ENCODE data around the gene TMEM272.

Gene TMEM272

DNA sequence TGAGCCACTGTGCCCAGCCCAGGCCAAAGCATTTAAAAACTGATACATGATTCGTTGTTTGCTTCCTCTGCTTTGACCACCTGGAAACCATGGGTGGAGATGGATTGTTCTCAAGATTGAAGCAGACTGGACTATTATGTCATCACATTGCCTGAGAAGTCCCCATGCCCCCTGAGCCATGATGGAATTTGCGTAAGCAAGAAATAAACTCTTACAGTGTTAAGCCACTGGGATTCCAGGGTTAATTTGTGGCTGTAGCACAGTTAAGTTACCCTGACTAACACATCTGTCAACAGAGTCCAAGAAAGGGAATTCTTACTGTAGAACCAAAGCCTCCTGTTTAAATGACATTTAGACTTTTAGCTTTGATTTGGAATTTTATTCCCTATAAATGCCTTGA is 21.6 kb downstream of the TMEM272 start:
- no peak overlapping the region for H3K4me3 ChIP-seq (ENCODE audit: control insufficient read depth, low read depth, low read length)
- TF ChIP-seq, protein P1, sequence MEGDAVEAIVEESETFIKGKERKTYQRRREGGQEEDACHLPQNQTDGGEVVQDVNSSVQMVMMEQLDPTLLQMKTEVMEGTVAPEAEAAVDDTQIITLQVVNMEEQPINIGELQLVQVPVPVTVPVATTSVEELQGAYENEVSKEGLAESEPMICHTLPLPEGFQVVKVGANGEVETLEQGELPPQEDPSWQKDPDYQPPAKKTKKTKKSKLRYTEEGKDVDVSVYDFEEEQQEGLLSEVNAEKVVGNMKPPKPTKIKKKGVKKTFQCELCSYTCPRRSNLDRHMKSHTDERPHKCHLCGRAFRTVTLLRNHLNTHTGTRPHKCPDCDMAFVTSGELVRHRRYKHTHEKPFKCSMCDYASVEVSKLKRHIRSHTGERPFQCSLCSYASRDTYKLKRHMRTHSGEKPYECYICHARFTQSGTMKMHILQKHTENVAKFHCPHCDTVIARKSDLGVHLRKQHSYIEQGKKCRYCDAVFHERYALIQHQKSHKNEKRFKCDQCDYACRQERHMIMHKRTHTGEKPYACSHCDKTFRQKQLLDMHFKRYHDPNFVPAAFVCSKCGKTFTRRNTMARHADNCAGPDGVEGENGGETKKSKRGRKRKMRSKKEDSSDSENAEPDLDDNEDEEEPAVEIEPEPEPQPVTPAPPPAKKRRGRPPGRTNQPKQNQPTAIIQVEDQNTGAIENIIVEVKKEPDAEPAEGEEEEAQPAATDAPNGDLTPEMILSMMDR (IDR thresholded peaks at IDR 0.05; ENCODE audit: control insufficient read depth, insufficient read depth, low read depth, low read length, missing control alignments): no peak
- no peak for DNase-seq (ENCODE audit: low read depth)

DNA sequence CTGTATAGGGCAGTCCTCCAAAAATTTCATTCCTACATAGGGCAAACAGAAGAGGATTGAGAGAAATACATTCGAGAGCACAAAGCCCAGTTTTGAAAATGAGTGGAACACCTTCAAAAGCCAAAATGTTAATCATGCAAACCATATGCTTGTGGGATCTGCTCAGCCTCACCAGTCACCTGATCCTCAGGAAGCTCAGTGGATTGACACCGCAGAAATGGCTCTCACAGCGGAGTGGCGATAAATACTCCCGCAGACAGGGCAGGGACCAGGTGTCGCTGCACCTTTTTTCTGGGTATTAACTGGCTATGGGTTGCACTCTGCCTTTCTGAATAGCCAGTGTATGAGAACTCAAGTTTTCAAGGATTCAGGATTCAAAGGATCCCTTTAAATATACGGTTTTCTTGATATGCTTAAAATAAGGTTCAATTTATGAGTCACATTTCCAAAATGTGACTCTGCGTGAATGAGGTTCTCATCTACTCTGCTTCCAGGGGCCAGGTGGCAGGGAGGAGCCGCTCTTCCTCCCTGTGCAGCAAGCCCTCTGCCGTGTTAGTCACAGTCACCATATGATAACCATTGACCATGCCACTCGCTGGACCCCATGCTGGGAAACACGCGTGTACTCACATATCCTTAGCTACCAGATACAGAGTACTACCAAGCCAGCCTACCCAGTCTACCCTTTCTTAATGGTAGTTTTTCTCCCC is 22.7 kb downstream of the TMEM272 start:
- H3K4me3 ChIP-seq (ENCODE audit: control insufficient read depth, low read depth, low read length): no peak overlapping the region
- TF ChIP-seq, protein P1 (IDR thresholded peaks at IDR 0.05; ENCODE audit: control insufficient read depth, insufficient read depth, low read depth, low read length, missing control alignments): no peak
- DNase-seq (ENCODE audit: low read depth): no peak

DNA sequence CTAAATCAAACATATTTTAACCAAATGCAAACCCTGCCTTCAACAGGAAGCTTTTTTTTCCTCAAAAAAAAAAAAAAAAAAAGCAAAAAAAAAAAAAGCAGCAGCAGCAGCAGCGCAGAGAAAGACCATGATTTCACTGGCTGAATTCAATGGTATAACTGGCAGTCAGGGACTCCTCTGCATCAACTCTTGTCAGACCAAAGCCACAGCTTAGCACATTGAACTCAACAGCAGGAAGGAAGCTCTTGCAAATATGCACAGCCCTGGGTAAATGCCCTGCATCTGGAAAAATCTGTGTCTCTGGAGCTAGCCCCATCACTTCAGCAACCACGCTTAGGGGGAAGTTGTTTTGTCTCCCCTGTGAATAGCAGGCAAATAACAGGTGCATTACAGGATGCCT is 23.4 kb downstream of the TMEM272 start:
- no peak overlapping the region for H3K4me3 ChIP-seq (ENCODE audit: control insufficient read depth, low read depth, low read length)
- TF ChIP-seq, protein P1 (IDR thresholded peaks at IDR 0.05; ENCODE audit: control insufficient read depth, insufficient read depth, low read depth, low read length, missing control alignments): no peak
- no peak for DNase-seq (ENCODE audit: low read depth)

DNA sequence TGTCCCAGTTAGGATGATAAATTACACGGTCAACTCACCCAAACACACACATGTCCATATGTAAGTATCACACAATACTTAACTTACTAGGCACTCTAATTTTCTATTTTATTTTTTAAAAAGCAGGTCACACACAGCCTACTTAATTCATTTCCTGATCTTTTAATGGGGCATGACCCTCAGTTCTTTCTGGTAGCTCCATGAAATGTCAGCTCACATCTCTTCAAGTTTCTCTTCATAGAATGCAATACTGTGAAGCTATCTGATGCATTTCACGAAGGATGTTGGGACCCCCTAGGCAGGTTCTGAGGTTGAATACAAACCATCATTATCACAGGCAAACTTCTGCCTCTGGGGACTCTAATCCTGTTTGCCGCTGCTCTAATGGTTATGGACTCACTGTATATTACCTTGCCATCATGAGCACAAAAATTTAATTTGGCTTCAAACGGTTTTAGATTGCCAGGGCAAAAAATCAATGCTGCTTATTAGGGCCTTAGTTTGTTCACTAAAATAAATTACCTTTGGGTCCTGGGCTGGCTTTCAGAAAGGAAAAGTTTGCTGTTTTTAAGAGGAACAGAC is 24.9 kb downstream of the TMEM272 start:
- no peak overlapping the region for H3K4me3 ChIP-seq (ENCODE audit: control insufficient read depth, low read depth, low read length)
- no peak for DNase-seq (ENCODE audit: low read depth)
- TF ChIP-seq, protein P1 (IDR thresholded peaks at IDR 0.05; ENCODE audit: control insufficient read depth, insufficient read depth, low read depth, low read length, missing control alignments): no peak

DNA sequence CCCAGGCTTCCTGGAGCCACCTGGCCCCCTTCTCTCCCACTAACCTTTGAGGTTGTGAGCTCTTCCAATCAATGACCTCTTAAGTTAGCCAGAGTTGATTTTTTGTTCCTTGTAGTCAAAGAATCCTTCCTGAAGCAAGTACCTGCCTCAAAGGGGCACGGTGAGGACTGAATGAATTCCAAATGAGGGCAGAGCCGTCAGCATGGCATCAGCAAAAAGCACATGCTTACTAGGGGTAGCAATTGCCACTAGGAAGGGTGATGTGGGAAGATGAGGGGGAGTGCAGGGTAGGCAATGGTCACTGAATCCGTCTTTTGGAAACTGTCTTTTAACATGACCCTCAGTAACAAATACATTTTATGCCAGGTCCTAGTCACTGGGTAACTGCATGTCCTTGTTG is 25.4 kb downstream of the TMEM272 start:
- DNase-seq (ENCODE audit: low read depth): no peak
- TF ChIP-seq, protein P1 (IDR thresholded peaks at IDR 0.05; ENCODE audit: control insufficient read depth, insufficient read depth, low read depth, low read length, missing control alignments): no peak

DNA sequence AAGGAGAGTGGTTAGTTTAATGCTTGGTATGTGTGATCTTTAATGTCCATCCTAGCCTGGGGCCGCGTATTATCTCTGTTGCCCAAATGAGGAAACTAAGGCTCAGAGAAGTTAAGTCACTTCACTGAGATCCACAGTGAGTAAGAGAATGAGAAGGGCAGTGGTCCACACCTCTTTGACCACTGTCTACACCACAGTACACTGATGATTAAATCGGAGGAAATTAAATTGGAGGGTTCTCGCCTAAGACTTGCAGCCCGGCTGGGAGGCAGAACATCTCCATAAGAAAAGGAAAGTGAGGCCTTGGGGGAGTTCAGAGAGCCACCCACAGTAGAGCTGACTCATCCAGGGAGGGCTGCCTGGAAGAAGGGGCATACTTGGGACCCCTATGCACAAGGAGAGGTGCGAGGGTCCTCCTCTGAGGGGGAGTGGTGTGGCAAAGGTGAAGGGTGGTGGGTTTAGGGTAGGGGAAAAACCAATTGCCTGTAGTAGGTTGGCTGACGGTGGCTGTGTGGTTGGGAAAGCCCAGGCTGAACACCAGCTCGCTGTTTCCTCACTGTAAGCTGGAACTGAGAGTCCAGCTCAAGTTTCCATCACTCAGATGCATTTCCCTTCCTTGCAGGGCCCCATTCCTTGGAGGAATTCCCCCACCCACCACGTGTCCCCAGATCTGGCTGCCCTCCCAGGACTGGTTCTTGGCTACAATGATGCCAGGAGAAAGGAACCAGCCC is 26.0 kb downstream of the TMEM272 start:
- H3K4me3 ChIP-seq (ENCODE audit: control insufficient read depth, low read depth, low read length): no peak overlapping the region
- TF ChIP-seq, protein P1 (IDR thresholded peaks at IDR 0.05; ENCODE audit: control insufficient read depth, insufficient read depth, low read depth, low read length, missing control alignments): no peak
- DNase-seq (ENCODE audit: low read depth): peak; percentile 24

More for the DNA sequence above, 25.4 kb downstream of the TMEM272 start:
- no peak overlapping the region for H3K4me3 ChIP-seq (ENCODE audit: control insufficient read depth, low read depth, low read length)

Measured in AG09309 (cell line).